Activated T-cell treated with anti-CD3 and anti-CD28 coated beads, Interleukin-2, amount 50 U/mL, for 1 hour (primary cell): ENCODE data around the gene ROCK2.
"Not testable (repeated sequence)": the region's sequence is repeated elsewhere in the genome, so short reads cannot be mapped to it uniquely, and the experiment has no call there.

Experiments
- DNase-seq: peaks from one replicate; pipeline ENCODE4 v3.0.0-alpha.2; 2020

The ROCK2 gene

GRCh38 chr2:11261564-11261963 is 82.9 kb downstream of the ROCK2 start:
- not testable (repeated sequence) for DNase-seq

GRCh38 chr2:11260979-11261378 is 83.5 kb downstream of the ROCK2 start:
- no peak for DNase-seq

- no peak for DNase-seq
Measured at GRCh38 chr2:11257964-11258363, 86.5 kb downstream of the ROCK2 start.

- DNase-seq, result no peak
Measured at GRCh38 chr2:11257078-11257477, 87.4 kb downstream of the ROCK2 start.

- no peak for DNase-seq
Measured at GRCh38 chr2:11256166-11256565, 88.3 kb downstream of the ROCK2 start.

GRCh38 chr2:11254100-11254536 is 90.3 kb downstream of the ROCK2 start:
- no peak for DNase-seq

- DNase-seq, result not testable (repeated sequence)
Measured at GRCh38 chr2:11252458-11252857, 92.0 kb downstream of the ROCK2 start.

GRCh38 chr2:11250400-11251196 is 93.8 kb downstream of the ROCK2 start:
- no peak for DNase-seq

GRCh38 chr2:11245322-11245721 is 99.1 kb downstream of the ROCK2 start:
- DNase-seq, result no peak

- no peak for DNase-seq
Measured at GRCh38 chr2:11244091-11244826, 100.2 kb downstream of the ROCK2 start.

GRCh38 chr2:11243512-11243911 is 100.9 kb downstream of the ROCK2 start:
- no peak for DNase-seq

- DNase-seq, result no peak
Measured at GRCh38 chr2:11242542-11243174, 101.8 kb downstream of the ROCK2 start.

- DNase-seq, result no peak
Measured at GRCh38 chr2:11241412-11242203, 102.8 kb downstream of the ROCK2 start.

- no peak for DNase-seq
Measured at GRCh38 chr2:11239666-11240462, 104.6 kb downstream of the ROCK2 start.

GRCh38 chr2:11239147-11239546 is 105.3 kb downstream of the ROCK2 start:
- no peak for DNase-seq

- no peak for DNase-seq
Measured at GRCh38 chr2:11237122-11237521, 107.3 kb downstream of the ROCK2 start.

- no peak for DNase-seq
Measured at GRCh38 chr2:11236335-11236734, 108.1 kb downstream of the ROCK2 start.

GRCh38 chr2:11235583-11235982 is 108.9 kb downstream of the ROCK2 start:
- no peak for DNase-seq

GRCh38 chr2:11234309-11234708 is 110.1 kb downstream of the ROCK2 start:
- DNase-seq, result no peak

- not testable (repeated sequence) for DNase-seq
Measured at GRCh38 chr2:11231193-11231592, 113.2 kb downstream of the ROCK2 start.

- no peak for DNase-seq
Measured at GRCh38 chr2:11228692-11229091, 115.7 kb downstream of the ROCK2 start.

GRCh38 chr2:11227595-11227994 is 116.8 kb downstream of the ROCK2 start:
- DNase-seq, result no peak
